DOHH2 (cell line): ENCODE results near the gene HCRTR1.

Experiments used
- H3F3A ChIP-seq: fragments of 200-600 bp; sonication (generic), shearing (Covaris generic); 2 replicates; pipeline ENCODE4 v1.6.0; 2016; ENCODE audit warnings: antibody characterized with exemption, mild to moderate bottlenecking; ENCODE audit not compliant: control insufficient read depth, insufficient read depth
- H3K27ac ChIP-seq: fragments of 200-600 bp; sonication (generic); 2 replicates; pipeline ENCODE4 v1.5.1; 2014; ENCODE audit warnings: low read depth, mild to moderate bottlenecking, low read length, moderate library complexity
- H3K27me3 ChIP-seq: fragments of 200-600 bp; sonication (generic); 2 replicates; pipeline ENCODE4 v1.6.1; 2014; ENCODE audit warnings: mild to moderate bottlenecking, low read length, mixed read lengths; ENCODE audit not compliant: control insufficient read depth
- H3K36me3 ChIP-seq: fragments of 200-600 bp; sonication (generic); 2 replicates; pipeline ENCODE4 v1.6.1; 2014; ENCODE audit warnings: mild to moderate bottlenecking, low read length, moderate library complexity, mixed read lengths; ENCODE audit not compliant: control insufficient read depth
- H3K4me1 ChIP-seq: fragments of 200-600 bp; sonication (generic); 2 replicates; pipeline ENCODE4 v1.6.1; 2014; ENCODE audit warnings: mild to moderate bottlenecking, low read length, mixed read lengths; ENCODE audit not compliant: control insufficient read depth
- H3K4me2 ChIP-seq: fragments of 200-600 bp; sonication (generic); 2 replicates; pipeline ENCODE4 v1.6.0; 2014; ENCODE audit warnings: mild to moderate bottlenecking, low read length, moderate library complexity
- H3K4me3 ChIP-seq: fragments of 200-600 bp; sonication (generic); 2 replicates; pipeline ENCODE4 v1.5.1; 2014; ENCODE audit warnings: mild to moderate bottlenecking, low read length, mixed read lengths
- H3K79me2 ChIP-seq: fragments of 200-600 bp; sonication (generic); 2 replicates; pipeline ENCODE4 v1.6.1; 2014; ENCODE audit warnings: mild to moderate bottlenecking, low read length, mixed read lengths; ENCODE audit not compliant: control insufficient read depth
- H3K9me2 ChIP-seq: fragments of 200-600 bp; sonication (generic); replicated peaks from 2 replicates; pipeline ENCODE4 v1.6.1; 2014; ENCODE audit warnings: mild to moderate bottlenecking, low read length, mixed read lengths; ENCODE audit not compliant: control insufficient read depth
- H3K9me3 ChIP-seq: fragments of 200-600 bp; sonication (generic); 2 replicates; pipeline ENCODE4 v1.6.1; 2014; ENCODE audit warnings: antibody characterized with exemption, low read length, mixed read lengths; ENCODE audit not compliant: control insufficient read depth, insufficient read depth
- H4K20me1 ChIP-seq: fragments of 200-600 bp; sonication (generic); 2 replicates; pipeline ENCODE4 v1.6.0; 2014; ENCODE audit warnings: low read depth, mild to moderate bottlenecking, antibody characterized with exemption, low read length, moderate library complexity; ENCODE audit not compliant: control insufficient read depth, insufficient read depth
- CTCF ChIP-seq: fragments of 200-600 bp; sonication (generic); IDR thresholded peaks from one replicate; pipeline ENCODE4 v1.5.1; 2014; ENCODE audit warnings: antibody characterized with exemption, mild to moderate bottlenecking, low read depth, low read length; ENCODE audit not compliant: poor library complexity, severe bottlenecking
- EZH2phosphoT487 ChIP-seq: fragments of 200-600 bp; sonication (generic); IDR thresholded peaks from 2 replicates; pipeline ENCODE4 v1.6.1; 2017; ENCODE audit warnings: borderline replicate concordance, mild to moderate bottlenecking, antibody characterized with exemption, low read length, moderate library complexity, mixed read lengths

Gene HCRTR1

GRCh38 chr1:31627301-31627929 lies 9.9 kb downstream of the HCRTR1 start:
- TF ChIP-seq CTCF (no peak), EZH2phosphoT487 (no peak)
- no peaks in the 10 kb centered on the region for H3F3A ChIP-seq
- H3K9me2 ChIP-seq, result no peaks in the 10 kb centered on the region
- no peaks in the 10 kb centered on the region for H3K79me2 ChIP-seq
- H3K36me3 ChIP-seq, result peaks cover 40% of the 10 kb centered on the region
- H4K20me1 ChIP-seq, result no peaks in the 10 kb centered on the region
- no peaks in the 10 kb centered on the region for H3K27me3 ChIP-seq
- H3K4me3 ChIP-seq, result no peak overlapping the region
- peaks cover 7% of the 10 kb centered on the region for H3K4me1 ChIP-seq
- H3K4me2 ChIP-seq, result no peak overlapping the region
- H3K9me3 ChIP-seq, result no peaks in the 10 kb centered on the region
- H3K27ac ChIP-seq, result no peak overlapping the region

- H3K27me3 ChIP-seq, result no peaks in the 10 kb centered on the region
- no peaks in the 10 kb centered on the region for H3F3A ChIP-seq
- H3K79me2 ChIP-seq, result no peaks in the 10 kb centered on the region
- H3K27ac ChIP-seq, result no peak overlapping the region
- peaks cover 46% of the 10 kb centered on the region for H3K36me3 ChIP-seq
- H3K4me2 ChIP-seq, result no peak overlapping the region
- no peaks in the 10 kb centered on the region for H3K9me2 ChIP-seq
- no peaks in the 10 kb centered on the region for H3K9me3 ChIP-seq
- no peak overlapping the region for H3K4me3 ChIP-seq
- no peaks in the 10 kb centered on the region for H4K20me1 ChIP-seq
- no peak for TF ChIP-seq EZH2phosphoT487
- no peak for TF ChIP-seq CTCF
- H3K4me1 ChIP-seq, result peaks cover 7% of the 10 kb centered on the region
Measured at GRCh38 chr1:31627930-31628559, 10.6 kb downstream of the HCRTR1 start.

GRCh38 chr1:31628931-31629556 lies 11.6 kb downstream of the HCRTR1 start:
- Histone ChIP-seq H3K9me3 (no peaks in the 10 kb centered on the region), H3K4me1 (peaks cover 7% of the 10 kb centered on the region), H3K4me3 (no peak overlapping the region), H3F3A (no peaks in the 10 kb centered on the region), H4K20me1 (no peaks in the 10 kb centered on the region), H3K79me2 (no peaks in the 10 kb centered on the region), H3K36me3 (peaks cover 49% of the 10 kb centered on the region), H3K4me2 (no peak overlapping the region), H3K27ac (no peak overlapping the region), H3K27me3 (no peaks in the 10 kb centered on the region), H3K9me2 (no peaks in the 10 kb centered on the region)
- no peak for TF ChIP-seq EZH2phosphoT487
- TF ChIP-seq CTCF, result no peak
